ENCODE results near the gene TSSK2.

Gene TSSK2

GRCh38 chr22:19149991-19150390 lies 18.9 kb downstream of the TSSK2 start, which contains the start of gene GSC2:
GSC2 (minus strand) TSS chr22:19150292; CDS start chr22:19150283, 9 bp downstream.
- TF ChIP-seq, protein P1, sequence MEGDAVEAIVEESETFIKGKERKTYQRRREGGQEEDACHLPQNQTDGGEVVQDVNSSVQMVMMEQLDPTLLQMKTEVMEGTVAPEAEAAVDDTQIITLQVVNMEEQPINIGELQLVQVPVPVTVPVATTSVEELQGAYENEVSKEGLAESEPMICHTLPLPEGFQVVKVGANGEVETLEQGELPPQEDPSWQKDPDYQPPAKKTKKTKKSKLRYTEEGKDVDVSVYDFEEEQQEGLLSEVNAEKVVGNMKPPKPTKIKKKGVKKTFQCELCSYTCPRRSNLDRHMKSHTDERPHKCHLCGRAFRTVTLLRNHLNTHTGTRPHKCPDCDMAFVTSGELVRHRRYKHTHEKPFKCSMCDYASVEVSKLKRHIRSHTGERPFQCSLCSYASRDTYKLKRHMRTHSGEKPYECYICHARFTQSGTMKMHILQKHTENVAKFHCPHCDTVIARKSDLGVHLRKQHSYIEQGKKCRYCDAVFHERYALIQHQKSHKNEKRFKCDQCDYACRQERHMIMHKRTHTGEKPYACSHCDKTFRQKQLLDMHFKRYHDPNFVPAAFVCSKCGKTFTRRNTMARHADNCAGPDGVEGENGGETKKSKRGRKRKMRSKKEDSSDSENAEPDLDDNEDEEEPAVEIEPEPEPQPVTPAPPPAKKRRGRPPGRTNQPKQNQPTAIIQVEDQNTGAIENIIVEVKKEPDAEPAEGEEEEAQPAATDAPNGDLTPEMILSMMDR (IDR thresholded peaks at IDR 0.05; ENCODE audit: low read length) = no peak
- TF ChIP-seq EZH2 (optimal IDR thresholded peaks at IDR 0.05; ENCODE audit: low read depth, low read length) (no peak), EZH2phosphoT487 (IDR thresholded peaks at IDR 0.05; ENCODE audit: low read length) (no peak)
- Histone ChIP-seq H4K20me1 (ENCODE audit: insufficient read depth, low read length) (no peaks in the 10 kb centered on the region), H3K9me3 (replicated peaks; ENCODE audit: insufficient read depth, low read length) (no peaks in the 10 kb centered on the region), H2AFZ (ENCODE audit: low read length) (no peak within 1 kb of the TSS), H3K9ac (ENCODE audit: low read length) (no peak within 1 kb of the TSS), H3K27me3 (replicated peaks; ENCODE audit: insufficient read depth, low read length) (peaks cover 55% of the 10 kb centered on the region), H3F3A (ENCODE audit: insufficient read depth, low read length) (no peaks in the 10 kb centered on the region), H3K4me2 (ENCODE audit: low read depth, low read length) (no peak within 1 kb of the TSS), H3K36me3 (replicated peaks; ENCODE audit: insufficient read depth, low read length) (no peaks in the 10 kb centered on the region), H3K27ac (ENCODE audit: low read length) (no peak within 1 kb of the TSS), H3K79me2 (ENCODE audit: low read length) (no peaks in the 10 kb centered on the region), H3K4me3 (ENCODE audit: low read length) (no peak within 1 kb of the TSS), H3K9me2 (replicated peaks; ENCODE audit: insufficient read depth, low read length) (no peaks in the 10 kb centered on the region), H3K4me1 (ENCODE audit: low read length) (no peaks in the 10 kb centered on the region)
- no peak for DNase-seq

GRCh38 chr22:19150482-19151328 lies 19.6 kb downstream of the TSSK2 start:
- TF ChIP-seq, protein P1 (IDR thresholded peaks at IDR 0.05; ENCODE audit: low read length) = no peak
- TF ChIP-seq EZH2phosphoT487 (IDR thresholded peaks at IDR 0.05; ENCODE audit: low read length) (no peak), EZH2 (optimal IDR thresholded peaks at IDR 0.05; ENCODE audit: low read depth, low read length) (no peak)
- no peaks in the 10 kb centered on the region for H3F3A ChIP-seq (ENCODE audit: insufficient read depth, low read length)
- peaks cover 55% of the 10 kb centered on the region for H3K27me3 ChIP-seq (replicated peaks; ENCODE audit: insufficient read depth, low read length)
- no peak overlapping the region for H3K4me2 ChIP-seq (ENCODE audit: low read depth, low read length)
- H4K20me1 ChIP-seq (ENCODE audit: insufficient read depth, low read length) = no peaks in the 10 kb centered on the region
- H3K27ac ChIP-seq (ENCODE audit: low read length) = no peak overlapping the region
- no peaks in the 10 kb centered on the region for H3K9me3 ChIP-seq (replicated peaks; ENCODE audit: insufficient read depth, low read length)
- no peak for DNase-seq
- no peaks in the 10 kb centered on the region for H3K9me2 ChIP-seq (replicated peaks; ENCODE audit: insufficient read depth, low read length)
- H3K79me2 ChIP-seq (ENCODE audit: low read length) = no peaks in the 10 kb centered on the region
- H2AFZ ChIP-seq (ENCODE audit: low read length) = no peak overlapping the region
- no peak overlapping the region for H3K4me3 ChIP-seq (ENCODE audit: low read length)
- no peaks in the 10 kb centered on the region for H3K36me3 ChIP-seq (replicated peaks; ENCODE audit: insufficient read depth, low read length)
- no peak overlapping the region for H3K9ac ChIP-seq (ENCODE audit: low read length)
- no peaks in the 10 kb centered on the region for H3K4me1 ChIP-seq (ENCODE audit: low read length)

- Histone ChIP-seq H3K27me3 (replicated peaks; ENCODE audit: insufficient read depth, low read length) (peaks cover 55% of the 10 kb centered on the region), H3K36me3 (replicated peaks; ENCODE audit: insufficient read depth, low read length) (no peaks in the 10 kb centered on the region), H4K20me1 (ENCODE audit: insufficient read depth, low read length) (no peaks in the 10 kb centered on the region), H3K4me1 (ENCODE audit: low read length) (no peaks in the 10 kb centered on the region), H3K4me2 (ENCODE audit: low read depth, low read length) (no peak overlapping the region), H3F3A (ENCODE audit: insufficient read depth, low read length) (no peaks in the 10 kb centered on the region), H3K79me2 (ENCODE audit: low read length) (no peaks in the 10 kb centered on the region), H3K9ac (ENCODE audit: low read length) (no peak overlapping the region), H3K9me2 (replicated peaks; ENCODE audit: insufficient read depth, low read length) (no peaks in the 10 kb centered on the region), H3K9me3 (replicated peaks; ENCODE audit: insufficient read depth, low read length) (no peaks in the 10 kb centered on the region), H2AFZ (ENCODE audit: low read length) (no peak overlapping the region), H3K27ac (ENCODE audit: low read length) (no peak overlapping the region), H3K4me3 (ENCODE audit: low read length) (no peak overlapping the region)
- TF ChIP-seq EZH2phosphoT487 (IDR thresholded peaks at IDR 0.05; ENCODE audit: low read length) (no peak), EZH2 (optimal IDR thresholded peaks at IDR 0.05; ENCODE audit: low read depth, low read length) (no peak)
- TF ChIP-seq, protein P1 (IDR thresholded peaks at IDR 0.05; ENCODE audit: low read length) = no peak
- DNase-seq = no peak
These were observed 20.5 kb downstream of the TSSK2 start for GRCh38 chr22:19151329-19152191.
